GM04503 (cell line): Measurements from ENCODE around the gene TM7SF3.

Source experiments
- DNase-seq: peaks from one replicate; pipeline ENCODE4 v3.0.0-alpha.2; 2012; ENCODE audit warnings: low read depth

TM7SF3 gene

GRCh38 chr12:27014859-27015729, 910 bp upstream of the TM7SF3 start:
- no peak for DNase-seq

DNA sequence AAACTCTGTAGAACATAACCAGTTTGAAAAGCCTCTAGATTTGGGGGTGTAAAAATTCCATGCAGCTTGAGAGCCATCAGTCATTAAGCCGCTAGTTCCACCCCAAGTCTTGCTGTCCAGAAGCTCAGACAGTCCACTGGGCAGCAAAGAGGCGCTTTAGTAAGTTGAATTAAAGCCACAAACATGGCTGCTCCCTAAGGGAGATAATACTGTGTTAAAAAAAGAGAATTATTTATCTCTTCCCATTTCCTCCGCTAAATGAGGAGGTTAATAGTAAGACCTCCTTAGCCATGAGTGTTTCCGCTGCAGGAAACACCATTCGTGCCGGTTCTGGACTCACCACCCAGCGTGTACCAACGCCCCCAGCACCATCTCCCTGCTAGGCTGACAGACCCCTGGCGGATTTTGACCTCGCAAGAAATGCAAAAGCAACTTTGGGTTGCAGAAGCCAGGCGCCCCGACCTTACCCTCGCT, 536 bp downstream of the TM7SF3 start:
- DNase-seq: no peak

GRCh38 chr12:27012982-27013255, 1.3 kb downstream of the TM7SF3 start:
- no peak for DNase-seq

GRCh38 chr12:27012239-27012981, 1.8 kb downstream of the TM7SF3 start:
- no peak for DNase-seq

- DNase-seq: no peak
Observed at GRCh38 chr12:27009881-27010301, 4.3 kb downstream of the TM7SF3 start.

DNA sequence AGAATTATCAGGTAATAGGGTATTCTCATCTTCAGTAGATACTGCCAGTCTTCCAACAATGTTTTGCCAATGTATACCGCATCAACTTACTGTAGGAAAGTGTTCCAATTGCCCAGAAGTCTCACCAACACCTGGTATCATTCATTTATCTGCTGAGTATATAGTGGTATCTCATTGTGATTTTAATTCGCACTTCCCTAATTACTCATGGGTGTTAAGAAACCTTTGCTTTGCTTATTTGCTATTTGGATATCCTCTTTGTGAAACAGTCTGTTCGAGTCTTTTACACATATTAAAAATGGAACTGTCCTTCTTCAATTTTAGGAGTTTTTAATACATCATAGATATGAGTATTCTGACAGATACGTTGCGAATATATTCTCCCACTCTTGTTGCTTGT, 6.1 kb downstream of the TM7SF3 start:
- DNase-seq: no peak

DNA sequence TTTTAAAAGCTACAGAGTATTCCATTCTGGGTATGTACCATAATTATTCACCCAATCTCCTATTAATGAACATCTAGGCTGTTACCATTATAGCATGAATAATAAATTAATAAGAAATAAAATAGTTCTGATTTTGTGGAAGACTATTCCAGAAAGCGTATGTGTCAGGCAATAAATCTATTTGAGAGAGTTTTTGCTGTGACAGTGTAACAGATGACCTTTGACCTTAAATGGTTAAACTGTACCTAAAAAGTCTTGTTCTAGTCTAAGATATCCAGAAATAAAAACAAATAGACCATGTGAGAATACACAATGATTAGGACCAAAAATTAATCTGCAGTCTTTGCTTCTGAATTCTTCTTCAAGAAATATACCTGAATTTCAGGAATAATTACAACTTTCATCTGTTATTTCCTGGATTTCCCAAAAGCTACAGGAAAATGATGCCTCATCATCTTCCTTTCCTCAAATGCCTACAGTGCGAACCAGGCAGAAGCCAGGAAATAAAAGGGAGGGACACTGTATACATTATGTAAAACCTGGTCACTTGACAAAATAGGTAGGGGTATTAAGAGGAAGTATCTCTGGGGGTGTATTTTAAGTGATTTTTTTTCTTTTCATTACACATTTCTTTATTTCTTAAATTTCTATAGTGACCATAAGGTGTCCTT, 7.3 kb downstream of the TM7SF3 start:
- no peak for DNase-seq

- no peak for DNase-seq
Observed at GRCh38 chr12:27005495-27005894, 8.7 kb downstream of the TM7SF3 start.

GRCh38 chr12:27003421-27004381, 10.5 kb downstream of the TM7SF3 start:
- no peak for DNase-seq

DNA sequence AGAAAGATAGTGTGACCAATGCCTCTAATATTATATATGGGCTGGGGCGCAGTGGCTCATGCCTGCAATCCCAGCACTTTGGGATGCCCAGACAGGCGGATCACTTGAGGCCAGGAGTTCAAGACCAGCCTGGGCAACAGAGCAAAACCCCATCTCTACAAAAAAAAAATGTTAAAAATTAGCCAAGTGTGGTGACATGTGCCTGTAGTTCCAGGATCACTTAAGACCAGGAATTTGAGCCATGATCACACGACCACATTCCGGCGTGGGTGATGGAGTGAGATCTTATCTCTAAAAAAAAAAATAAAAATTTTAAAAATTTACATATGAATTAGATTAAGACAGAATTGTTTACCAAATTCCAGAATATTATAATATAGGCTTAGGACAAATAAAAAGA, 12.0 kb downstream of the TM7SF3 start:
- DNase-seq: no peak

GRCh38 chr12:27001663-27002062, 12.5 kb downstream of the TM7SF3 start:
- DNase-seq: no peak

DNA sequence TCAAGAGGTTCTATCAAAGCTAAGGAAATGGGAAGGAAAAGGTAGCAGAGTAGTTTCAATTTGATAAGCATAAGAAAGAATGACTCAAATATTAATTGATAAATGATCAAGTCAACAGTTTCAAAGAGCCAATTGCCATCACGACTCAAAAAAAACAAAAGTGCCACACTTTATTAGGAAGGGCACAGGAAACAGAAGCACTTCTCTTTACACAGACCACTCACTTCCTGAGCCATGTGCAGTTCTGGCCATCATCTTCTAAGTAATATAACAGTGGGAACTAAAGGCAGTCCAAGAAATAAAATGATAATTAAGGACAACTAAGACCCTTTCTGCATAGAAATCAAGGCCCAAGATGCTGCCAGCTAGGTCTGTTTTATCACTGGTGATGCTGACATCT, 13.2 kb downstream of the TM7SF3 start:
- no peak for DNase-seq

DNA sequence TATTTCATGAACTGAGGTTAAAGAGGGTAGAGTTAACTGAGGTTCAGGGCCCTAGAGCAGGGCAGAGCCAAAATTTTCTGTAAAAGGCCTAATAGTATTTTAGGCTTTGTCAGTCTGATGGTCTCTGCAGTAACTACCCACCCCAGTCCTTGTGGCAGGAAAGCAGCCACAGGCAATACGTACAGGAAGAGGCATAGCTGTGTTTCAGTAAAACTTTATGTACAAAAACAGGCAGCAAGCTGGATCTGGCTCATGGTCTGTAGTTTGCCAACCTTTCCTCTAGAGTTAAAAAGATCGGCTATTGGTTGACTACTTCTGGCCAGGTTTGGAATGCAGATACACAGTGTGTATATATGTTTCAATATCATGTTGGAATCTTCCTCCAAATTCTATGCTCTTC, 17.2 kb downstream of the TM7SF3 start:
- no peak for DNase-seq

DNA sequence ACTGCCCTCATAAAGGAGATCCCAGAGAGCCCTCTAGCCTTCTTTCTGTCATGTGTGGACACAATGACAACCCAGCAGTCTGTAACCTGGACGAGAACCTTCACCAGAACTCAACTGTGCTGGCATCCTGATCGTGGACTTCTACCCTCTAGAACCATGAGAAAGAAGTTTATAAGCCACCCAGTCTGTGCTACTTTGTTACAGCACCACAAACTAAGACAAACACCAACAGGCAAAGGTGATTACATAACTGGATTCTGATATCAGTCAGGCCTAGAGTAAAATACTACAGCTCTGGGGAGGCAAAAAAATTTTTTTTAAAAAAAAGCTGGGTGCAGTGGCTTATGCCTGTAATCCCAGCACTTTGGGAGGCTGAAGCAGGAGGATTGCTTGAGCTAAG, 18.5 kb downstream of the TM7SF3 start:
- no peak for DNase-seq

DNA sequence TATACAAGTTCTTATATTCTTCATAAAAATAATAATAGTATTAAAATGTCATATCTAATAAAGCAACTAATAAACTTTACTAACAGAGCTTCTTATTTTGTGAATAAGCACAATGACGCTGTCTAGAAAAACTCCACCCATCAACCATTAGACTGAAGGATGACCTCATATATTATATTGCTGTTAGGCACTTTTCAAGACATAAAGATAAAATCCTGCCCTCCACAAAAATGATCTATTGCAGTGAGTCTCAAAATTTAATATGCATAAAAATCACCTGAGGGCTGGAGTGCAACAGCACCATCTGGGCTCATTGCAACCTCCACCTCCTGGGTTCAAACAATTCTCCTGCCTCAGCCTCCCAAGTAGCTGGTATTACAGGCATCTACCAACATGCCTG, 20.1 kb downstream of the TM7SF3 start:
- no peak for DNase-seq

DNA sequence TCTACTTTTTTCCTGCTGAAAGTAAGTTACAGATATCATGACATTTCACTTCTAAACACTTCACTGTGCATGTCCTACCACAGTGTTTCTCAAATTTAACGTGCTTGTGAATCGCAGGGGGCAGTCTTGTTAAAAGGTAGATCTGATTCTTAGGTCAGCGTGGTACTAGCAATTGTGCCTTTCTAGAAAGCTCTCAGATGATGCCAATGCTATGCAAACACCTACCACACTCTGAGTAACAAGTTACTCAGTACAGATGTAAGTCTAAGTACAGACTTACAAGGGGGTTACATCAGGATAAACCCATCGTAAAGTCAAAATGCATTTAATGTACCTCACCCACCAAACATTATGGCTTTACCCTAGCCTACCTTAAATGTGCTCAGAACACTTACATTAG, 22.4 kb downstream of the TM7SF3 start:
- DNase-seq: no peak

- no peak for DNase-seq
Observed at GRCh38 chr12:26989873-26990272, 24.3 kb downstream of the TM7SF3 start.

DNA sequence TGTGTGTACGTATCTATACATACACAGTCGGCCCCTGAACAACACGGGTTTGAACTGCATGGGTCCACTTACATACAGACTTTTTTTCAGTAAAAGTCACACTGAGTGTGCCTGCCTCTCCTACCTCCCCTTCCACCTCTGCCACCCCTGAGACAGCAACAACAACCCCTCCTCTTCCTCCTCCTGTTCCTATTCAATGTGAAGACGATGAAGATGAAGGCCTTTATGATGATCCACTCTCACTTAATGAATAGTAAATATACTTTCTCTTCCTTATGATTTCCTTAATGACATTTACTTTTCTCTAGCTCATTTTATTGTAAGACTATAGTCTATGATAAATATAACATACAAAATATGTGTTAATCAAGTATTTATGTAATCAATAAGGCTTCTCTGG, 25.5 kb downstream of the TM7SF3 start:
- DNase-seq: no peak

GRCh38 chr12:26987634-26988424, 26.4 kb downstream of the TM7SF3 start:
- DNase-seq: no peak

- no peak for DNase-seq
Observed at GRCh38 chr12:26982866-26983265, 31.3 kb downstream of the TM7SF3 start.

- DNase-seq: no peak
Observed at GRCh38 chr12:26979733-26980132, 34.5 kb downstream of the TM7SF3 start.
